ENCODE measurements around the gene PACRG. TPM values are rescaled to one million over a fixed set of nuclear protein-coding genes. Genes with fewer than 3 reads are reported as not detected.

Gene PACRG
- total RNA-seq, 1 experiment from 2014 or later: 0.44 TPM

DNA sequence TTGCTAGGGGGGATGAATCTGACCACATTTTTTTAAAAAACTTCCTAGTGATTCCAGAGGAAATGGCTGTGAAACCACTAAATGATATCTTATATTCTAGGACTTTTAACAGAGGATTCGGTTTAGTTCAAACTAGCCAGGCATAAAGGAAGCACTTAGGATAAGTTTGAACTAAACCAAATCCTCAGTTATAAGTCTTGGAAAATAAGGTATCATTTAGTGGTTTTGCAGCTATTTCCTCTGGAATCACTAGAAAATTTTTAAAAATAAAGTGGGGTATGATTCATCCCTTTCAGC is 358.8 kb downstream of the PACRG start:
- peaks cover 53% of the 10 kb centered on the region for H3K4me1 Mint-ChIP-seq
- no peak for TF ChIP-seq GTF2I (CRISPR knock-in tag; conservative IDR thresholded peaks at IDR 0.05)
- TF ChIP-seq ZNF423 (CRISPR knock-in tag; IDR thresholded peaks at IDR 0.05): no peak
- TF ChIP-seq, protein P1, sequence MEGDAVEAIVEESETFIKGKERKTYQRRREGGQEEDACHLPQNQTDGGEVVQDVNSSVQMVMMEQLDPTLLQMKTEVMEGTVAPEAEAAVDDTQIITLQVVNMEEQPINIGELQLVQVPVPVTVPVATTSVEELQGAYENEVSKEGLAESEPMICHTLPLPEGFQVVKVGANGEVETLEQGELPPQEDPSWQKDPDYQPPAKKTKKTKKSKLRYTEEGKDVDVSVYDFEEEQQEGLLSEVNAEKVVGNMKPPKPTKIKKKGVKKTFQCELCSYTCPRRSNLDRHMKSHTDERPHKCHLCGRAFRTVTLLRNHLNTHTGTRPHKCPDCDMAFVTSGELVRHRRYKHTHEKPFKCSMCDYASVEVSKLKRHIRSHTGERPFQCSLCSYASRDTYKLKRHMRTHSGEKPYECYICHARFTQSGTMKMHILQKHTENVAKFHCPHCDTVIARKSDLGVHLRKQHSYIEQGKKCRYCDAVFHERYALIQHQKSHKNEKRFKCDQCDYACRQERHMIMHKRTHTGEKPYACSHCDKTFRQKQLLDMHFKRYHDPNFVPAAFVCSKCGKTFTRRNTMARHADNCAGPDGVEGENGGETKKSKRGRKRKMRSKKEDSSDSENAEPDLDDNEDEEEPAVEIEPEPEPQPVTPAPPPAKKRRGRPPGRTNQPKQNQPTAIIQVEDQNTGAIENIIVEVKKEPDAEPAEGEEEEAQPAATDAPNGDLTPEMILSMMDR (IDR thresholded peaks at IDR 0.05): no peak
- no peak for TF ChIP-seq KAT7 (CRISPR knock-in tag; IDR thresholded peaks at IDR 0.05; ENCODE audit: borderline replicate concordance)
- TF ChIP-seq FOXK1 (CRISPR knock-in tag; IDR thresholded peaks at IDR 0.05): no peak
- no peak for TF ChIP-seq TCF7 (CRISPR knock-in tag; IDR thresholded peaks at IDR 0.05; ENCODE audit: low read depth)
- TF ChIP-seq, protein P2, sequence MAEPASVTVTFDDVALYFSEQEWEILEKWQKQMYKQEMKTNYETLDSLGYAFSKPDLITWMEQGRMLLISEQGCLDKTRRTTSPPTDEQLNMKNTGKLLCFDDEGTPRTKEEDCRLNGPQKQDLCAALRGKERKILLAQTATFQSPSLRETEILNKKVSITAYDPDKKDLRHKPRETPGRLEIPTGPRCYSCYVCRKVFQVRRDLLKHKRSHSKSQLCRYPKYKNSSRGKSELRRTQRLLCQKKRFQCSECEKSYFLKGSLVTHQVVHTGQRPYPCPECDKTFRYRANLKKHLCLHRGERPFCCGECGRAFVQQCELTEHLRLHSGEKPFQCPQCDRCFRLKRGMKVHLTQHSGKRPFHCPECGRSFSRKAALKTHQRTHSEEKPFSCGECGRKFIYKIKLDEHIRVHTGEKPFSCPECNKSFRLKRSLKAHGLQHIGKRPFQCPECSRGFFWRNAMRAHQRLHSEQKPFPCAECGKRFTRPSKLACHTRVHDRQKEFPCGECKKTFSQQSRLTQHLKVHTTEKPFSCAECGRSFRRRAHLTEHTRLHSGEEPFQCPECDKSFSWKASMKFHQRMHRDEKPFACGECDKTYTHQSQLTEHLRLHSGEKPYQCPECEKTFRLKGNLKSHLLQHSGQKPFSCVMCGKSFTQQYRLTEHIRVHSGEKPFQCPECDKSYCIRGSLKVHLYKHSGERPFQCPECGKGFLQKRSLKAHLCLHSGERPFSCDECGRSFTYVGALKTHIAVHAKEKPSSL (CRISPR knock-in tag; conservative IDR thresholded peaks at IDR 0.05): no peak
- TF ChIP-seq, protein P3, sequence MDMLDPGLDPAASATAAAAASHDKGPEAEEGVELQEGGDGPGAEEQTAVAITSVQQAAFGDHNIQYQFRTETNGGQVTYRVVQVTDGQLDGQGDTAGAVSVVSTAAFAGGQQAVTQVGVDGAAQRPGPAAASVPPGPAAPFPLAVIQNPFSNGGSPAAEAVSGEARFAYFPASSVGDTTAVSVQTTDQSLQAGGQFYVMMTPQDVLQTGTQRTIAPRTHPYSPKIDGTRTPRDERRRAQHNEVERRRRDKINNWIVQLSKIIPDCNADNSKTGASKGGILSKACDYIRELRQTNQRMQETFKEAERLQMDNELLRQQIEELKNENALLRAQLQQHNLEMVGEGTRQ (CRISPR knock-in tag; IDR thresholded peaks at IDR 0.05): no peak
- no peak for TF ChIP-seq CBFB (CRISPR knock-in tag; IDR thresholded peaks at IDR 0.05; ENCODE audit: low read depth)
- TF ChIP-seq FOXJ3 (CRISPR knock-in tag; IDR thresholded peaks at IDR 0.05; ENCODE audit: borderline replicate concordance): no peak
- H3K27ac Mint-ChIP-seq: no peak overlapping the region
- peaks cover 11% of the 10 kb centered on the region for H3K9me3 Mint-ChIP-seq
- ATAC-seq (no peak), DNase-seq (ENCODE audit: low spot score) (no peak)
- peaks cover 6% of the 10 kb centered on the region for H3K36me3 Mint-ChIP-seq
- H3K27me3 Mint-ChIP-seq (ENCODE audit: low read depth): peaks cover 14% of the 10 kb centered on the region
- CTCF ChIA-PET: no interaction called here
- POLR2A ChIA-PET: no interaction called here
- H3K4me3 Mint-ChIP-seq: no peak overlapping the region

DNA sequence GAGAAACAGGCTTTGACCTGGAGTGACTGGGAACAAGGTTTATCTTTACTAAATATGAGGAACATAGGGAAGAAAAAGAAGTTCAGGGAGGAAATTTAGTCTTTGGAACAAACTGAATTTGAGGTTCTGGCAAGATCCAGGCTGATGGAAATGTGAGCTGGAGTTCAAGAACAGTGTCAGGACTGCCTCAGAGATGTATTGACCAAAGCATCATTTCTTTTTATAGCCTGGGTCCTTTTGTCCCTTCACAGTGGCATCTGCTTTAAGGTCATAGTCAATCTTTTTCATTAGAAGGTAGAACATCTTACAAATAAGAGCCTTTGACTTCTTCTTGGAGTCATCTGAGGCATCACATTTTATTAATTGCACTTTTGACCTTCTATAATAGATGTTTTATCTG is 360.2 kb downstream of the PACRG start:
- DNase-seq (ENCODE audit: low spot score) (no peak), ATAC-seq (no peak)
- POLR2A ChIA-PET: no interaction called here
- Mint-ChIP-seq H3K27ac (no peak overlapping the region), H3K27me3 (ENCODE audit: low read depth) (peaks cover 14% of the 10 kb centered on the region), H3K4me1 (peaks cover 55% of the 10 kb centered on the region), H3K9me3 (peaks cover 11% of the 10 kb centered on the region), H3K4me3 (no peak overlapping the region), H3K36me3 (peaks cover 6% of the 10 kb centered on the region)
- CTCF ChIA-PET: no interaction called here
- TF ChIP-seq NR1H2 (CRISPR knock-in tag; IDR thresholded peaks at IDR 0.05) (no peak), NFYB (CRISPR knock-in tag; conservative IDR thresholded peaks at IDR 0.05; ENCODE audit: low read depth) (no peak), CREB1 (CRISPR knock-in tag; IDR thresholded peaks at IDR 0.05) (no peak), SMAD3 (CRISPR knock-in tag; IDR thresholded peaks at IDR 0.05; ENCODE audit: borderline replicate concordance) (no peak), SMAD4 (CRISPR knock-in tag; IDR thresholded peaks at IDR 0.05) (no peak), SP1 (CRISPR knock-in tag; conservative IDR thresholded peaks at IDR 0.05) (no peak), FOXK1 (CRISPR knock-in tag; IDR thresholded peaks at IDR 0.05) (no peak), TCF7 (CRISPR knock-in tag; IDR thresholded peaks at IDR 0.05; ENCODE audit: low read depth) (no peak)
- TF ChIP-seq, protein P4, sequence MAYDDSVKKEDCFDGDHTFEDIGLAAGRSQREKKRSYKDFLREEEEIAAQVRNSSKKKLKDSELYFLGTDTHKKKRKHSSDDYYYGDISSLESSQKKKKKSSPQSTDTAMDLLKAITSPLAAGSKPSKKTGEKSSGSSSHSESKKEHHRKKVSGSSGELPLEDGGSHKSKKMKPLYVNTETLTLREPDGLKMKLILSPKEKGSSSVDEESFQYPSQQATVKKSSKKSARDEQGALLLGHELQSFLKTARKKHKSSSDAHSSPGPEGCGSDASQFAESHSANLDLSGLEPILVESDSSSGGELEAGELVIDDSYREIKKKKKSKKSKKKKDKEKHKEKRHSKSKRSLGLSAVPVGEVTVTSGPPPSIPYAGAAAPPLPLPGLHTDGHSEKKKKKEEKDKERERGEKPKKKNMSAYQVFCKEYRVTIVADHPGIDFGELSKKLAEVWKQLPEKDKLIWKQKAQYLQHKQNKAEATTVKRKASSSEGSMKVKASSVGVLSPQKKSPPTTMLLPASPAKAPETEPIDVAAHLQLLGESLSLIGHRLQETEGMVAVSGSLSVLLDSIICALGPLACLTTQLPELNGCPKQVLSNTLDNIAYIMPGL (CRISPR knock-in tag; IDR thresholded peaks at IDR 0.05): no peak

DNA sequence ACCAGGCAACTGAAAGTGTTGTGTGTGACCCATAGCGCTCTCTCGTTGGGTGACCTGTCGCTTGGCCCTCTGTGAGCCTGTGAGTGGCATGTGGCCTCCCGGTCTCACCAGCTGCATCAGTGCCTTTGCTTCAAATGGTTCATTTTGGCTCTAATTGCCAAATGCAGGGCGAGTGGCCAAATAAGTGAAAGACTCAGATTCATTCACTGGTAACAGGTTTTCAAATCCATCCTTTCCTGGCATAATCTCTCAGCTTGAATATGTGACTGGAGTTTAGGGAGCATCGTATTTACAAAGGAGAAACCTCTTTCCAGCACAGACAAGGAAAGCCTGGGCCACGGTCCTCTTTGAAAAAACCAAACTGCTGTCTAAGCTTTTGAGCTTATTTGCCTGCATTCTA is 365.1 kb downstream of the PACRG start:
- H3K4me3 Mint-ChIP-seq: no peak overlapping the region
- no peak for DNase-seq (ENCODE audit: low spot score)
- no peak for ATAC-seq
- peaks cover 9% of the 10 kb centered on the region for H3K9me3 Mint-ChIP-seq
- peaks cover 64% of the 10 kb centered on the region for H3K4me1 Mint-ChIP-seq
- no peak overlapping the region for H3K27ac Mint-ChIP-seq
- peaks cover 9% of the 10 kb centered on the region for H3K36me3 Mint-ChIP-seq
- ChIA-PET CTCF (interaction anchor here (0.9 kb wide), 1 partner anchor 27 kb away, joined by 3 read pairs; no protein-coding TSS in a partner anchor), POLR2A (no interaction called here)
- peaks cover 3% of the 10 kb centered on the region; the same call in 1 of the 2 replicates for H3K27me3 Mint-ChIP-seq (ENCODE audit: low read depth)
- TF ChIP-seq, protein P5, sequence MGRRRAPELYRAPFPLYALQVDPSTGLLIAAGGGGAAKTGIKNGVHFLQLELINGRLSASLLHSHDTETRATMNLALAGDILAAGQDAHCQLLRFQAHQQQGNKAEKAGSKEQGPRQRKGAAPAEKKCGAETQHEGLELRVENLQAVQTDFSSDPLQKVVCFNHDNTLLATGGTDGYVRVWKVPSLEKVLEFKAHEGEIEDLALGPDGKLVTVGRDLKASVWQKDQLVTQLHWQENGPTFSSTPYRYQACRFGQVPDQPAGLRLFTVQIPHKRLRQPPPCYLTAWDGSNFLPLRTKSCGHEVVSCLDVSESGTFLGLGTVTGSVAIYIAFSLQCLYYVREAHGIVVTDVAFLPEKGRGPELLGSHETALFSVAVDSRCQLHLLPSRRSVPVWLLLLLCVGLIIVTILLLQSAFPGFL (CRISPR knock-in tag; IDR thresholded peaks at IDR 0.05; ENCODE audit: borderline replicate concordance): no peak
- TF ChIP-seq, protein P6, sequence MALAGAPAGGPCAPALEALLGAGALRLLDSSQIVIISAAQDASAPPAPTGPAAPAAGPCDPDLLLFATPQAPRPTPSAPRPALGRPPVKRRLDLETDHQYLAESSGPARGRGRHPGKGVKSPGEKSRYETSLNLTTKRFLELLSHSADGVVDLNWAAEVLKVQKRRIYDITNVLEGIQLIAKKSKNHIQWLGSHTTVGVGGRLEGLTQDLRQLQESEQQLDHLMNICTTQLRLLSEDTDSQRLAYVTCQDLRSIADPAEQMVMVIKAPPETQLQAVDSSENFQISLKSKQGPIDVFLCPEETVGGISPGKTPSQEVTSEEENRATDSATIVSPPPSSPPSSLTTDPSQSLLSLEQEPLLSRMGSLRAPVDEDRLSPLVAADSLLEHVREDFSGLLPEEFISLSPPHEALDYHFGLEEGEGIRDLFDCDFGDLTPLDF (CRISPR knock-in tag; IDR thresholded peaks at IDR 0.05): no peak
- TF ChIP-seq, protein P7, sequence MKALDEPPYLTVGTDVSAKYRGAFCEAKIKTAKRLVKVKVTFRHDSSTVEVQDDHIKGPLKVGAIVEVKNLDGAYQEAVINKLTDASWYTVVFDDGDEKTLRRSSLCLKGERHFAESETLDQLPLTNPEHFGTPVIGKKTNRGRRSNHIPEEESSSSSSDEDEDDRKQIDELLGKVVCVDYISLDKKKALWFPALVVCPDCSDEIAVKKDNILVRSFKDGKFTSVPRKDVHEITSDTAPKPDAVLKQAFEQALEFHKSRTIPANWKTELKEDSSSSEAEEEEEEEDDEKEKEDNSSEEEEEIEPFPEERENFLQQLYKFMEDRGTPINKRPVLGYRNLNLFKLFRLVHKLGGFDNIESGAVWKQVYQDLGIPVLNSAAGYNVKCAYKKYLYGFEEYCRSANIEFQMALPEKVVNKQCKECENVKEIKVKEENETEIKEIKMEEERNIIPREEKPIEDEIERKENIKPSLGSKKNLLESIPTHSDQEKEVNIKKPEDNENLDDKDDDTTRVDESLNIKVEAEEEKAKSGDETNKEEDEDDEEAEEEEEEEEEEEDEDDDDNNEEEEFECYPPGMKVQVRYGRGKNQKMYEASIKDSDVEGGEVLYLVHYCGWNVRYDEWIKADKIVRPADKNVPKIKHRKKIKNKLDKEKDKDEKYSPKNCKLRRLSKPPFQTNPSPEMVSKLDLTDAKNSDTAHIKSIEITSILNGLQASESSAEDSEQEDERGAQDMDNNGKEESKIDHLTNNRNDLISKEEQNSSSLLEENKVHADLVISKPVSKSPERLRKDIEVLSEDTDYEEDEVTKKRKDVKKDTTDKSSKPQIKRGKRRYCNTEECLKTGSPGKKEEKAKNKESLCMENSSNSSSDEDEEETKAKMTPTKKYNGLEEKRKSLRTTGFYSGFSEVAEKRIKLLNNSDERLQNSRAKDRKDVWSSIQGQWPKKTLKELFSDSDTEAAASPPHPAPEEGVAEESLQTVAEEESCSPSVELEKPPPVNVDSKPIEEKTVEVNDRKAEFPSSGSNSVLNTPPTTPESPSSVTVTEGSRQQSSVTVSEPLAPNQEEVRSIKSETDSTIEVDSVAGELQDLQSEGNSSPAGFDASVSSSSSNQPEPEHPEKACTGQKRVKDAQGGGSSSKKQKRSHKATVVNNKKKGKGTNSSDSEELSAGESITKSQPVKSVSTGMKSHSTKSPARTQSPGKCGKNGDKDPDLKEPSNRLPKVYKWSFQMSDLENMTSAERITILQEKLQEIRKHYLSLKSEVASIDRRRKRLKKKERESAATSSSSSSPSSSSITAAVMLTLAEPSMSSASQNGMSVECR (CRISPR knock-in tag; IDR thresholded peaks at IDR 0.05; ENCODE audit: borderline replicate concordance): no peak
